Mucosa of stomach (tissue), 1 donor: ENCODE results near the gene B3GALT2.

Source experiments
- H3K27me3 ChIP-seq: one replicate; pipeline ENCODE4 v1.7.0; 2013; ENCODE audit warnings: mild to moderate bottlenecking, low read length; ENCODE audit not compliant: control insufficient read depth, insufficient read depth
- H3K36me3 ChIP-seq: one replicate; pipeline ENCODE4 v1.7.0; 2013; ENCODE audit warnings: low read length; ENCODE audit not compliant: control insufficient read depth, insufficient read depth
- H3K4me1 ChIP-seq: one replicate; pipeline ENCODE4 v1.7.0; 2013; ENCODE audit warnings: mild to moderate bottlenecking, low read length; ENCODE audit not compliant: control insufficient read depth, insufficient read depth
- H3K4me3 ChIP-seq: one replicate; pipeline ENCODE4 v1.7.0; 2013; ENCODE audit warnings: low read length
- H3K9ac ChIP-seq: one replicate; pipeline ENCODE4 v1.7.0; 2013; ENCODE audit warnings: mild to moderate bottlenecking, low read length, moderate library complexity
- H3K9me3 ChIP-seq: one replicate; pipeline ENCODE4 v1.7.0; 2013; ENCODE audit warnings: mild to moderate bottlenecking, low read length, moderate library complexity; ENCODE audit not compliant: control insufficient read depth
- donor health status: Pancreatic carcinoma.

The B3GALT2 gene

DNA sequence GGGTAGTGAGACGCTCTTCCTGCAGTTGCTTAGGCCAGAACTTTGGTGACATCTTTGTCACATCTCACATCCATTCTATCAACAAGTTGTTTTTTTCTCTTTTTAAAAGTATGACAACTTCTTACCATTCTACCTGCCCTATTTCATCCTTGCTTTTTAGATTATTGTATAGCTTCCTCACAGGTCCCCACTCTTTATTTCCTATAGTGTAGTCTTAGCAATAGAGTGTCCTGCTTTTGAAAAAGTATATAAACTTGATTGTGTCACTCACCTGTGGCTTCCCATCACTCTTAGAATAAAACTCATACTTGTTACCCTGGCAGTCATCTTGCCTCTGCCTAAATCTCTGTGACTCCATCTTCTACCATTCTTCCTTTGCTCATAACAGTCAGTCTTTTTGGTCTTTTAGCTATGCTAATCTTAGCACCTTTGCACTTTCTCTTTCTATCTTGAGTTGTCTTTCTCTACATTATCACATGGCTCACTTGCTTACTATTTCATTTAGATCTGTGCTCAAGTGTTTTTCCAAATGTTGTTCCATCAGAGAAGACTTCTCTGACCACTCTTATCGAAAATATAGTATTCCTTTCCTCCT is 55.0 kb downstream of the B3GALT2 start:
- Histone ChIP-seq H3K27me3 (no peaks in the 10 kb centered on the region), H3K4me1 (no peaks in the 10 kb centered on the region), H3K4me3 (no peak overlapping the region), H3K36me3 (peaks cover 7% of the 10 kb centered on the region), H3K9me3 (no peaks in the 10 kb centered on the region), H3K9ac (no peak overlapping the region)
